Left forelimb (tissue), 1 donor: ENCODE results near the gene CACNA2D4.

ENCODE experiments used
- DNase-seq: peaks from one replicate; pipeline ENCODE4 v3.0.0-alpha.2; 2018; ENCODE audit warnings: low spot score

The CACNA2D4 gene

GRCh38 chr12:1844661-1845409 lies 73.6 kb downstream of the CACNA2D4 start:
- DNase-seq, result peak; percentile 37

DNA sequence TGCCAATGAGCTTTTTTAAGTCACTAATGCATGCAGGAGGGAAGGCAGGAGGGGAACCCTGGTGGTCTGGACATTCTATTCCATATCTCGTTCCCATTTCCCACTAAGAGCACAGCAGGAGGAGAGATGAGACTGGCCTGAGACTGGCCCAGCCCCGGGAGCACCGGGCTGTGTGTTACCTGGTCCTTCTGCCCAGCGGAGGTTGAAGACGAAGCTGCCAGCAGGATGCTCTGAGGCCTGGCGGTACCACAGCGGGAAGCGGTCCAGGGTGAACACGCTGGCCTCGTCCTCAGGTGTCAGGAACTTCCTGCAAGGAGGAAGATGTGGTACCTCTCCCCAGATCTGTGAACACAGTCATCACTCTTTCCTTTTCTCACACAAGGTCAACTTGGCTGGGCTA lies 74.2 kb downstream of the CACNA2D4 start:
- DNase-seq, result peak; percentile 52

DNA sequence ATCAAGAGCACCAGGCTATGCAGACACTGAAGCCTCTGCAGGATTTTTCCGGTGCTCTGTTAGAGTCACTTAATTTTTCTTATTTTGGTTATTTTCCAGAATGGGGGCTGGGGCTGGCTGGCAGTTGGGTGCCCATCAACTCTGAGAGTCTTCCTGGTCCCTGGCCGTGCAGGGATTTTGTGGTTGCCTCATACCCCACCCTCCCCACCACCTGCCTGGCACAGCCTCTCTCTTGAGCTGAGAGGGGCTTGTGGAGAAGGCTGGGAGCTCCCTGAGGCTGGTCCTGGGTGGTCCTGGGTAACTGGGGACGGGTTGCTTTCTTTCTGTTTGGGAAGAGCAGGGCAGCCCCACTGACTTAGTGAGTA lies 74.8 kb downstream of the CACNA2D4 start:
- DNase-seq, result peak; percentile 38

DNA sequence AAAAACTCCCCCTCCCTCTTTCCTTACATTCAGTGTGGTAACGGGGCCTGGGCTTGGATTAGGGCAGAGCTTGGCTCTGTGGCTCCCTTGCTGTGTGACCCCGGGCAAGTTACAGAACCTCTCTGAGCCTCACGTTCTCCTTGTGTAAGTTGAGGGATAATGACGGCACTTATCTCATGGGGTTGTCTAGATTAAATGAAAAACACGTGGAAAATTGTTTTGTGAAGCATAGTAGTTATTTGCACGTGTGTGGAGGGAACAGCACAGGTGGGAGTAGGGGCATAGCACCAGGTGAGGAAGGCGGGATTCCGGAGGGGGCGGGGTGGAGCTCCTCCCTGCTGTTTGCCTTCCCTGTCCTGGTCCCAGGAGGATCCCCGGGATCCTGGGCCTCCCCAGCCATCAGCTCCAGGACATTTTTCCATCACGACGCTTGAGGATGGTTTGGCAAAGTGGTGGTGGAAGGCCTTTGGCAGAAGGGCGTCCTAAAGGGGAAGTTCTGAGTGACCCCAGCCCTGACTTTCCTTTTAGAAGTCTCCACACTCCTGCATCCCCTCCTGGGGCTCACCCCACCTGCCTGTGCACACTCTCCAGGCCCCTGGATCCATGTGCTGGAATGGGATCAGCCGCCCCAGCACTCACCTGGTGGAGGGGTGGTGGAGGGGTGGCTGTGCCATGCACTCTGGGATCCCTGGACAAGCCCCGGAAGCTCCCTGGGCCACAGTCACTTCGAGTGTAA lies 75.4 kb downstream of the CACNA2D4 start:
- no peak for DNase-seq

- DNase-seq, result no peak
These were observed 76.1 kb downstream of the CACNA2D4 start for GRCh38 chr12:1842183-1842904.

GRCh38 chr12:1841586-1842182 lies 76.8 kb downstream of the CACNA2D4 start:
- DNase-seq, result no peak

- DNase-seq, result no peak
These were observed 77.4 kb downstream of the CACNA2D4 start for GRCh38 chr12:1840981-1841425.

GRCh38 chr12:1839956-1840951 lies 78.2 kb downstream of the CACNA2D4 start:
- DNase-seq, result no peak

- no peak for DNase-seq
These were observed 79.0 kb downstream of the CACNA2D4 start for GRCh38 chr12:1839464-1839863.

- no peak for DNase-seq
These were observed 79.5 kb downstream of the CACNA2D4 start for GRCh38 chr12:1838994-1839365.

- DNase-seq, result no peak
These were observed 80.1 kb downstream of the CACNA2D4 start for GRCh38 chr12:1838205-1838993.

DNA sequence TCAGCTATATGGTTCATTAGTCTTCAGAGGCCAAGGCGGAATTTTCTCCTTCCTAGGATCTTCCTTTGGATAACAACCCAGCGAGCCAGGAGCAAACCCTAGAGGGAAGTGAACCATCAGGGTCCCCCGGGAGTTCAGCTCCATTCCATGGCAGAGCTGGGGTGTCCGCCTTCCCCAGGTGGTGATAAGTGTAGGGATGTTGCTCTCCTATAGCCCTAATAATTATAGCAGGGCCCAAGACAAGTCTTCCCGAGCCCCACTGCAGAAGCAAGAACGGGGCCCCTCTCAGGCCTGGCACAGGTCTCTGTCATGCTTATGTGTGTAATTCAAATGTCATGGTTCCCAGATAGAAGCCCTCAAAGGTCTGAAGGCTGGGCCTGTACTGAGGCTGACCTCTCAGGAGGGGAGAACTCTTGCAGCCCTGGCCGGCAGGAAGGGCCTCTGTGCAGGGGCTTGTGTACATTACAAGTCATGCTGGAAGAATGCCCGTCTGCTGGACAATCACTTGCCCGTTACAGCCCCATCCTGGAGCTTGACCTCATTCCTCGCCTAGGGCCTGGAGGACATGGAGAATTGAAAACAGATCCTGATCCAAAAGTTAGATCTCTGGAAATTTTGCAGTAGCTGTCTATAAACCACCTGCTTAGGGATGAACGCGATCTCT lies 80.8 kb downstream of the CACNA2D4 start:
- no peak for DNase-seq

GRCh38 chr12:1836854-1837421 lies 81.5 kb downstream of the CACNA2D4 start:
- no peak for DNase-seq

DNA sequence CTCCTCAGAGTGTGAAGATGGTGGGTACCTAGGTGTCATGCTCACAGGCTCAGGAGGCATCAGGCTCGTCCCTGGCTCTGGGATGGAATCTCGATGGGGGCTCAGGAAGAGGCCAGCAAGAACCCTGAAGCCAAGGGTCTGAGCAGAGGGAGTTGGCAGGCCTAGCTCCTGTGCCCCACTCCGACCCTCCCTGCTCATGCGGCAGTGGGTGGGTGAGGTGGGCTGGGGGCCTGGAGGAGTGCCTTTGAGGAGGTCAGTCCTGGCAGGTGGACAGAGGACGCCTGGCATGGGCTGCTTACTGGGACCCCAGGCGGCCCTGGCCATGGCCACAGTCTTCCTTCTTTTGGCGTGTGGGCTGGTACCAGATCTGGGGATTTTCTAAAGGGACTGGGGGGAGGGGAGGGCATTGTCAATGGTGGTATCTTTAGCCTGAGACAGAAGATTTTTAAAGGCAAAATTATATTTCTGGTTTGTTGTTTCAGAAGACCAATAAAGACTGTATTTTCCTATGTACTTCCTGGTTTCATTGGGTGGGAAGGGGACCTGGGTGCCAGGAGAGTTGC lies 82.1 kb downstream of the CACNA2D4 start:
- DNase-seq, result no peak

GRCh38 chr12:1835211-1836131 lies 83.0 kb downstream of the CACNA2D4 start:
- DNase-seq, result no peak

- no peak for DNase-seq
These were observed 84.1 kb downstream of the CACNA2D4 start for GRCh38 chr12:1834186-1834925.

- no peak for DNase-seq
These were observed 84.8 kb downstream of the CACNA2D4 start for GRCh38 chr12:1833596-1834028.
